HepG2 (cell line): ENCODE data around the gene JMJD4.

ENCODE experiments used
- AGO1 ChIP-seq: fragments of 200-400 bp; formaldehyde crosslinking; IDR thresholded peaks from 2 replicates; pipeline ENCODE4 v1.6.1; 2017; ENCODE audit warnings: mild to moderate bottlenecking, low read depth, low read length, moderate library complexity; ENCODE audit not compliant: poor library complexity, severe bottlenecking
- ATF7 ChIP-seq, 2 experiments: fragments of 450-650 bp in 1 of 2; sonication (generic) in 1 of 2; formaldehyde crosslinking in 1 of 2; IDR thresholded peaks; 2 replicates each; pipeline versions ENCODE4 v1.4.0 to v1.6.1; 2016 to 2020; ENCODE audit warnings: antibody characterized with exemption in 1 of 2, mild to moderate bottlenecking in 1 of 2, missing genetic modification reagents in 1 of 2
- CHD2 ChIP-seq: IDR thresholded peaks from 2 replicates; pipeline ENCODE4 v1.6.1; 2011; ENCODE audit warnings: low read depth, low read length, improper control_type of control experiment
- CTCF ChIP-seq: sonication (generic); formaldehyde crosslinking; IDR thresholded peaks from 2 replicates; pipeline ENCODE4 v1.5.0; 2020; ENCODE audit warnings: mild to moderate bottlenecking, missing genetic modification reagents, moderate library complexity
- FIP1L1 ChIP-seq: fragments of 200-400 bp; formaldehyde crosslinking; IDR thresholded peaks from 2 replicates; pipeline ENCODE4 v1.6.1; 2018; ENCODE audit warnings: low read depth, mild to moderate bottlenecking, low read length, moderate library complexity, borderline replicate concordance; ENCODE audit not compliant: insufficient read depth
- FOXC1 ChIP-seq: sonication (generic); formaldehyde crosslinking; IDR thresholded peaks from 2 replicates; pipeline ENCODE4 v1.8.0; 2022; ENCODE audit warnings: mild to moderate bottlenecking, missing genetic modification reagents, borderline replicate concordance
- HMG20A ChIP-seq: IDR thresholded peaks from 2 replicates; pipeline ENCODE4 v1.6.1; 2016; ENCODE audit warnings: borderline replicate concordance
- POLR2A ChIP-seq, 2 experiments: IDR thresholded peaks; 2 replicates each; pipeline ENCODE4 v1.6.1; 2011; ENCODE audit warnings: low read depth in 2 of 2, low read length in 2 of 2, mild to moderate bottlenecking in 1 of 2, moderate library complexity in 1 of 2; ENCODE audit not compliant: insufficient read depth in 1 of 2
- TBP ChIP-seq: sonication (generic); formaldehyde crosslinking; IDR thresholded peaks from 2 replicates; pipeline ENCODE4 v1.5.0; 2020; ENCODE audit warnings: missing genetic modification reagents
- UBTF ChIP-seq: sonication (generic); formaldehyde crosslinking; IDR thresholded peaks from 2 replicates; pipeline ENCODE4 v1.4.0; 2020; ENCODE audit warnings: mild to moderate bottlenecking, missing genetic modification reagents
- YY1 ChIP-seq: IDR thresholded peaks from 2 replicates; pipeline ENCODE4 v1.6.1; 2011; ENCODE audit warnings: low read length, low read depth, moderate library complexity, mild to moderate bottlenecking; ENCODE audit not compliant: insufficient read depth, insufficient replicate concordance
- ZBTB7A ChIP-seq: sonication (generic); formaldehyde crosslinking; IDR thresholded peaks from 2 replicates; pipeline ENCODE4 v1.8.0; 2022; ENCODE audit warnings: mild to moderate bottlenecking, missing genetic modification reagents
- ZFP62 ChIP-seq: sonication (generic); formaldehyde crosslinking; IDR thresholded peaks from 2 replicates; pipeline ENCODE4 v1.4.0; 2020; ENCODE audit warnings: missing genetic modification reagents
- ZNF597 ChIP-seq: sonication (generic); formaldehyde crosslinking; IDR thresholded peaks from 2 replicates; pipeline ENCODE4 v1.5.0; 2020; ENCODE audit warnings: missing genetic modification reagents

- no peak for TF ChIP-seq POLR2A (IDR thresholded peaks at IDR 0.05; ENCODE audit: insufficient read depth in 1 of 2, low read depth in 2 of 2, low read length in 2 of 2)
- TF ChIP-seq ATF7 (IDR thresholded peaks at IDR 0.05): no peak
- TF ChIP-seq ATF7 (CRISPR knock-in tag; IDR thresholded peaks at IDR 0.05): no peak
- no peak for TF ChIP-seq CTCF
- no peak for TF ChIP-seq TBP (CRISPR knock-in tag)
- no peak for TF ChIP-seq YY1
- no peak for TF ChIP-seq CHD2
- no peak for TF ChIP-seq FOXC1
- no peak for TF ChIP-seq HMG20A (CRISPR knock-in tag)
- no peak for TF ChIP-seq ZFP62 (CRISPR knock-in tag)
- no peak for TF ChIP-seq UBTF
- no peak for TF ChIP-seq ZBTB7A (CRISPR knock-in tag)
- no peak for TF ChIP-seq FIP1L1
- no peak for TF ChIP-seq AGO1
- no peak for TF ChIP-seq ZNF597 (CRISPR knock-in tag)
Measured at GRCh38 chr1:227742738-227743715, 7.9 kb upstream of the JMJD4 start.
